Measurements from ENCODE around the gene FAM107A. TPM values are rescaled to one million over a fixed set of nuclear protein-coding genes. Genes with fewer than 3 reads are reported as not detected.

FAM107A gene
- total and polyA plus RNA-seq, 2 of the 13 experiments (the other 11 are each of a cell fraction or from before 2014, with no cell fraction given), result not detected

GRCh38 chr3:58535531-58536500 lies 41.4 kb downstream of the FAM107A start (continued):
- 0 out of 2 replicates have a peak, but pooled peaks have one; percentile 16 for TF ChIP-seq ZNF652 (CRISPR knock-in tag; IDR thresholded peaks at IDR 0.05; ENCODE audit: borderline replicate concordance, low read depth)
- TF ChIP-seq THAP8 (CRISPR knock-in tag; IDR thresholded peaks at IDR 0.05; ENCODE audit: borderline replicate concordance), result no peak
- TF ChIP-seq AGO1 (IDR thresholded peaks at IDR 0.05; ENCODE audit: low read depth, low read length, poor library complexity, severe bottlenecking), result no peak
- TF ChIP-seq ZKSCAN1 (IDR thresholded peaks at IDR 0.05; ENCODE audit: low read length), result no peak
- TF ChIP-seq RELA (CRISPR knock-in tag; IDR thresholded peaks at IDR 0.05), result no peak
- no peak; the same call in 1 of the 2 replicates for TF ChIP-seq STAT6 (CRISPR knock-in tag; IDR thresholded peaks at IDR 0.05; ENCODE audit: borderline replicate concordance)
- 0 out of 2 replicates have a peak, but pooled peaks have one; percentile 32 for TF ChIP-seq SNAPC5 (CRISPR knock-in tag; IDR thresholded peaks at IDR 0.05; ENCODE audit: borderline replicate concordance)
- TF ChIP-seq ZNF264 (CRISPR knock-in tag; IDR thresholded peaks at IDR 0.05), result 0 out of 2 replicates have a peak, but pooled peaks have one; percentile 70
- TF ChIP-seq THRA (CRISPR knock-in tag; IDR thresholded peaks at IDR 0.05; ENCODE audit: borderline replicate concordance), result peak; percentile 96; the same call in 1 of the 2 replicates
- TF ChIP-seq ZNF761 (CRISPR knock-in tag; conservative IDR thresholded peaks at IDR 0.05), result peak; percentile 61; the same call in 1 of the 2 replicates
- TF ChIP-seq AHDC1 (CRISPR knock-in tag; IDR thresholded peaks at IDR 0.05; ENCODE audit: borderline replicate concordance), result peak; percentile 78; the same call in 1 of the 2 replicates
- no peak for TF ChIP-seq CBFB (CRISPR knock-in tag; IDR thresholded peaks at IDR 0.05)
- TF ChIP-seq ZSCAN30 (CRISPR knock-in tag; IDR thresholded peaks at IDR 0.05), result no peak
- peak; percentile 54; the same call in 1 of the 2 replicates for TF ChIP-seq RFXAP (CRISPR knock-in tag; IDR thresholded peaks at IDR 0.05; ENCODE audit: borderline replicate concordance)
- TF ChIP-seq KLF11 (CRISPR knock-in tag; IDR thresholded peaks at IDR 0.05), result 0 out of 2 replicates have a peak, but pooled peaks have one; percentile 25

Measured in HepG2 (cell line).